ENCODE results near the gene AMPD2.
"Not testable (repeated sequence)": the region's sequence is repeated elsewhere in the genome, so short reads cannot be mapped to it uniquely, and the experiment has no call there.

AMPD2 gene

GRCh38 chr1:109643385-109644230 lies 24.0 kb downstream of the AMPD2 start:
- in situ Hi-C loops (cut with HindIII; ENCODE audit: low sequenced_read_pairs), result loop anchor here (25.0 kb wide), 1 partner anchor 119 kb away; the partner anchor contains the start of gene EPS8L3

DNA sequence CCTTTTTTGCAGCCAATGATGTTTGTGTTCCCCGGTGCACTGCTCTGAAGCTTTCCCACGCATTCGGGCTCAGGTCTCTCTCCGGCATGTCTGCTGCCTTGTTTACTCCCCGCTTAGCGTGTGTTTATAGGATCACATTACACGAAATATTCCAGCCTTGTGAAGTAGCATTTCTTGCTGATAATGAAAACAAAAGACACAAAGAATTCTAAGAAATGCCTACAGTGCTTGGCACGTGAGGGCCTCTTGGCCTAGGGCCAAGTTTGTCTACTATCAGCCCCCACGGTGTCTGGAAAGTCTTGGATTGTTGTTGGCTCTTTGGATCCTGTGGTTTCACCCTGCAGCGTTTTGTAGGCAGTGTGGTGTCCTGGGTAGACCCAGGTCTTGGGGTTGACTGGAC lies 25.0 kb downstream of the AMPD2 start:
- in situ Hi-C loops (cut with HindIII; ENCODE audit: low sequenced_read_pairs), result loop anchor here (25.0 kb wide), 1 partner anchor 118 kb away; the partner anchor contains the start of gene EPS8L3

GRCh38 chr1:109649491-109649914 lies 29.9 kb downstream of the AMPD2 start:
- in situ Hi-C loops (cut with HindIII; ENCODE audit: low sequenced_read_pairs), result loop anchor here (25.0 kb wide), 1 partner anchor 113 kb away; the partner anchor contains the start of gene EPS8L3

GRCh38 chr1:109650609-109651008 lies 31.0 kb downstream of the AMPD2 start:
- in situ Hi-C loops (cut with HindIII; ENCODE audit: low sequenced_read_pairs), result no loop called here

DNA sequence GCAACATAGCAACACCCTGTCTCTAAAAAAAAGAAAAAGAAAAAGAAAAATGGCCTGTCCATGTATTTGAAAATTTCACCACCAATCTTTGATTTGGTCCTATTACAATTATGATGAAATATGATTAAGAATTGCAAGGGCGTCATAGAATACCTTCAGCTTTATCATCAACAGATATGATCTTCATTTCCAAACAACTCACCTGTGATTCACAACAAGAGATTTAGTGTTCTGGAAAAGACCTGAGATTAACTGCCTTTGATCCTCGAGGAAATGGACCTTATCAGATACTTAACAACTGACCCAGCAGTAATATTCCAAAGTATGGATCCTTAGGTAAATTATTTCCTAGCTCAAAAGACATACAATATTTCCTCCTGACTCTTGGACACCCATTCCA lies 32.8 kb downstream of the AMPD2 start:
- in situ Hi-C loops (cut with HindIII; ENCODE audit: low sequenced_read_pairs), result no loop called here

- in situ Hi-C loops (cut with HindIII; ENCODE audit: low sequenced_read_pairs), result no loop called here
Observed at GRCh38 chr1:109653306-109653705, 33.7 kb downstream of the AMPD2 start.

GRCh38 chr1:109654519-109654918 lies 34.9 kb downstream of the AMPD2 start:
- in situ Hi-C loops (cut with HindIII; ENCODE audit: low sequenced_read_pairs), result no loop called here

- in situ Hi-C loops (cut with HindIII; ENCODE audit: low sequenced_read_pairs), result no loop called here
Observed at GRCh38 chr1:109655615-109656519, 36.2 kb downstream of the AMPD2 start, which contains the start of gene GSTM4. Gene GSTM4, plus strand, starts transcription at chr1:109656099. Its CDS starts 291 bp downstream, at chr1:109656390.

DNA sequence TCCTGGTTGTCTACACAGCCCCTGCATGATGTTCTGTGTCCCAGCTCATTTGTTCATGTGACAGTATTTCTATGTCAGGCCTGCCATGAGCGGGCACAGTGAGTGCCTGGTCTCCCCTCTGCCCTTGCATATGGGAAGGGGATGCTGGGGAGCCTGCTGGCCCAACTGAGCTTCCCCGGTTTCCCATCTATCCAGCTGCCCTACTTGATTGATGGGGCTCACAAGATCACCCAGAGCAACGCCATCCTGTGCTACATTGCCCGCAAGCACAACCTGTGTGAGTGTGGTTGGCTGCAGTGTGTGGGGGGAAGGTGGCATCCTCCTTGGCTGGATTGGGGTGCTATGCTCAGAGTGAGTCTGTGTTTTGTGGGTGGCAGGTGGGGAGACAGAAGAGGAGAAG lies 37.8 kb downstream of the AMPD2 start:
- in situ Hi-C loops (cut with HindIII; ENCODE audit: low sequenced_read_pairs), result no loop called here

- in situ Hi-C loops (cut with HindIII; ENCODE audit: low sequenced_read_pairs), result no loop called here
Observed at GRCh38 chr1:109657970-109658369, 38.3 kb downstream of the AMPD2 start.

DNA sequence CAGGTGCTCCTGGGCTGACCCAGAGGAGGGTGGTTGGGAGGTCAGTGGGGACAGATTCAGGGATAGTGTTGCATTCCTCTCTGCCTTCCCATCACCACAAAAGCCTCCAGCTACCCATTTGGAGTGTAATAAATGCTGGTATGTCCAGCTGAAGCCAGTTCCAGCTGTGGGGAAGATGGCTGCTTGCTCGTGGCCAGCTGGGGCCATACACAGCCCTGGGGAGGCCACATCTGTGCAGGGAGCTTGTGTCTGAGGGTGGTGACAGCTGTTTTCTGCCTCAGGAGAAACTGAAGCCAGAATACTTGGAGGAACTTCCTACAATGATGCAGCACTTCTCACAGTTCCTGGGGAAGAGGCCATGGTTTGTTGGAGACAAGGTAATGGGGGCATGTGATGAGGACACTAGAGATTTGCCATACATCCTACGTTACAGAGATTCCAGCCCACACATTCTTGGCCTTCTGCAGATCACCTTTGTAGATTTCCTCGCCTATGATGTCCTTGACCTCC lies 39.0 kb downstream of the AMPD2 start:
- in situ Hi-C loops (cut with HindIII; ENCODE audit: low sequenced_read_pairs), result no loop called here

DNA sequence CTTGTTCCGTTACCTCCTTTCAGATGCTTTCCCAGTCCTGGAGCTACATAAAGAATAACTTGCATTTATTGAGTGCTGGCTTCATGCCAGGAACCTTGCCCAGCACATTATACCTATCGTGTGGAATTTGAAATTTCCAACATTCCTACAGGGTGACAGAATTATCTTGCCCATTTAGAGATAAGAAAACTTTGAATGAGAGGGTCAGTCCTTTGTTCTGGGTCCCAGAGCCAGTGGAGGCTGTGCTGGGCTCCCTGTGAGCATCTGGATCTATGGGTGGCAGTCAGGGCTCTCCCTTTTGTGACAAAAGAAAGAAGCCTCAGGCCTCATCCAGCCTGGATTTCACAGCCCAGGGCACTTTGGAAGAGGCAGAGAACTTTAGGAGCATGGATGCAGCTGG lies 39.5 kb downstream of the AMPD2 start:
- in situ Hi-C loops (cut with HindIII; ENCODE audit: low sequenced_read_pairs), result no loop called here

- in situ Hi-C loops (cut with HindIII; ENCODE audit: low sequenced_read_pairs), result no loop called here
Observed at GRCh38 chr1:109659997-109660690, 40.5 kb downstream of the AMPD2 start.

- in situ Hi-C loops (cut with HindIII; ENCODE audit: low sequenced_read_pairs), result not testable (repeated sequence)
Observed at GRCh38 chr1:109660691-109661026, 41.0 kb downstream of the AMPD2 start.

- in situ Hi-C loops (cut with HindIII; ENCODE audit: low sequenced_read_pairs), result no loop called here
Observed at GRCh38 chr1:109661391-109661790, 41.8 kb downstream of the AMPD2 start.

DNA sequence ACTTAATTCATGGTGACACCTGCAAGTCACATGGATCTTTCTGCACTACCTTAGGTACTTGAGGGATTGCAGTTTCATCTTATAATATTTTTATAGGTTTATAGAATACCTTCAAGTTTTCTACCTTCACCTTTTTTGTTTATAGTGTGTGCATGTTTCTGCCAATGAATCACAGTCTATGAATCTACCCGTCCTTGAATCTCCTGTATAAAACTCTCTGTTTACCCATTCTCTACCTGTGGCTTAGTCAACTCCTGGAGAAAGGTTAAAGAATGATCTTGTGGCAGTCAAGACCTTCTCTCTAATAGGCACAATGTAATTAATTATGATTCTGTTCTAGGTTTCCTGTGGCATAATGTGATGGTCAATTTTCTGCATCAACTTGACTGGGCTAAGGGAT lies 45.0 kb downstream of the AMPD2 start:
- in situ Hi-C loops (cut with HindIII; ENCODE audit: low sequenced_read_pairs), result no loop called here

GRCh38 chr1:109667452-109668122 lies 48.0 kb downstream of the AMPD2 start, which contains the start of gene GSTM2:
Gene GSTM2, plus strand, starts transcription at chr1:109668057. Its CDS starts 59 bp downstream, at chr1:109668116.
- in situ Hi-C loops (cut with HindIII; ENCODE audit: low sequenced_read_pairs), result no loop called here

- in situ Hi-C loops (cut with HindIII; ENCODE audit: low sequenced_read_pairs), result no loop called here
Observed at GRCh38 chr1:109668123-109668775, 48.6 kb downstream of the AMPD2 start.

DNA sequence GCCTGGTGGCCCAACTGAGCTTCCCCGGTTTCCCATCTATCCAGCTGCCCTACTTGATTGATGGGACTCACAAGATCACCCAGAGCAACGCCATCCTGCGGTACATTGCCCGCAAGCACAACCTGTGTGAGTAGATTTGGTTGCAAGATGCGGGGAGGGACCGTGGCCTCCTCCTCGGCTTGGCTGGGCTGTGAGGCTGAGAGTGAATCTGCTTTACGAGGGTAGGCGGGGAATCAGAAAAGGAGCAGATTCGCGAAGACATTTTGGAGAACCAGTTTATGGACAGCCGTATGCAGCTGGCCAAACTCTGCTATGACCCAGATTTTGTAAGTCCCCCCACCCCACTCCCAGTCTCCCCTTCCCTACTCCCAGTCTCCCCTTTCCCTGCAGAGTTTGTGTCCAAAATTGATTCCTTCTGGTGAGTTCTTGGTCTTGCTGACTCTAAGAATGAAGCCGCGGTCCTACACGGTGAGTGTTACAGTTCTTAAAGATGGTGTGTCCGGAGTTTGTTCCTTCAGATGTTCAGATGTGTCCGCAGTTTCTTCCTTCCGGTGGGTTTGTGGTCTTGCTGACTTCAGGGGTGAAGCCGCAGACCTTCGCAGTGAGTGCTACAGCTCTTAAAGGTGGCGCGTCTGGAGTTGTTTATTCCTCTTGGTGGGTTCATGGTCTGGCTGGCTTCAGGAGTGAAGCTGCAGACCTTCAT lies 49.8 kb downstream of the AMPD2 start:
- in situ Hi-C loops (cut with HindIII; ENCODE audit: low sequenced_read_pairs), result no loop called here

Measured in DLD1 (cell line).